Nephron (organoid): ENCODE results near the gene ATP8B3.

Experiments
- H3K27ac Mint-ChIP-seq, 3 experiments: 2 replicates each; pipeline ENCODE4 v1.8.0; 2020; ENCODE audit warnings: mixed read lengths in 3 of 3, mild to moderate bottlenecking in 2 of 3, moderate library complexity in 1 of 3
- H3K27me3 Mint-ChIP-seq: 2 replicates; pipeline ENCODE4 v1.8.0; 2021; ENCODE audit warnings: low read depth, mild to moderate bottlenecking, moderate library complexity, mixed read lengths
- H3K36me3 Mint-ChIP-seq: 2 replicates; pipeline ENCODE4 v1.8.0; 2020; ENCODE audit warnings: low read depth, mixed read lengths
- H3K4me1 Mint-ChIP-seq: 2 replicates; pipeline ENCODE4 v1.8.0; 2020; ENCODE audit warnings: mixed read lengths
- H3K4me3 Mint-ChIP-seq, 3 experiments: 2 replicates each; pipeline ENCODE4 v1.8.0; 2020; ENCODE audit warnings: mild to moderate bottlenecking in 3 of 3, mixed read lengths in 3 of 3, moderate library complexity in 2 of 3
- H3K9me3 Mint-ChIP-seq: 2 replicates; pipeline ENCODE4 v1.8.0; 2020; ENCODE audit warnings: mixed read lengths
- TF ChIP-seq, protein P1 (sequence below), 3 experiments: fragments of 200-600 bp; sonication (generic); IDR thresholded peaks; one replicate each; pipeline ENCODE4 v1.5.0; 2021; ENCODE audit warnings: antibody characterized with exemption in 3 of 3; ENCODE audit not compliant: unreplicated experiment in 3 of 3

The ATP8B3 gene

GRCh38 chr19:1852581-1853128 lies 40.6 kb upstream of the ATP8B3 start:
- H3K4me3 Mint-ChIP-seq = no peak overlapping the region
- H3K9me3 Mint-ChIP-seq = no peaks in the 10 kb centered on the region
- H3K4me1 Mint-ChIP-seq = peaks cover 24% of the 10 kb centered on the region
- no peaks in the 10 kb centered on the region for H3K36me3 Mint-ChIP-seq
- TF ChIP-seq, protein P1, sequence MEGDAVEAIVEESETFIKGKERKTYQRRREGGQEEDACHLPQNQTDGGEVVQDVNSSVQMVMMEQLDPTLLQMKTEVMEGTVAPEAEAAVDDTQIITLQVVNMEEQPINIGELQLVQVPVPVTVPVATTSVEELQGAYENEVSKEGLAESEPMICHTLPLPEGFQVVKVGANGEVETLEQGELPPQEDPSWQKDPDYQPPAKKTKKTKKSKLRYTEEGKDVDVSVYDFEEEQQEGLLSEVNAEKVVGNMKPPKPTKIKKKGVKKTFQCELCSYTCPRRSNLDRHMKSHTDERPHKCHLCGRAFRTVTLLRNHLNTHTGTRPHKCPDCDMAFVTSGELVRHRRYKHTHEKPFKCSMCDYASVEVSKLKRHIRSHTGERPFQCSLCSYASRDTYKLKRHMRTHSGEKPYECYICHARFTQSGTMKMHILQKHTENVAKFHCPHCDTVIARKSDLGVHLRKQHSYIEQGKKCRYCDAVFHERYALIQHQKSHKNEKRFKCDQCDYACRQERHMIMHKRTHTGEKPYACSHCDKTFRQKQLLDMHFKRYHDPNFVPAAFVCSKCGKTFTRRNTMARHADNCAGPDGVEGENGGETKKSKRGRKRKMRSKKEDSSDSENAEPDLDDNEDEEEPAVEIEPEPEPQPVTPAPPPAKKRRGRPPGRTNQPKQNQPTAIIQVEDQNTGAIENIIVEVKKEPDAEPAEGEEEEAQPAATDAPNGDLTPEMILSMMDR (IDR thresholded peaks at IDR 0.05; ENCODE audit: unreplicated experiment in 3 of 3) = no peak
- H3K27ac Mint-ChIP-seq = no peak overlapping the region
- no peaks in the 10 kb centered on the region for H3K27me3 Mint-ChIP-seq

- Mint-ChIP-seq H3K27me3 (no peaks in the 10 kb centered on the region), H3K36me3 (no peaks in the 10 kb centered on the region), H3K27ac (no peak overlapping the region), H3K4me3 (no peak overlapping the region), H3K4me1 (peaks cover 31% of the 10 kb centered on the region), H3K9me3 (no peaks in the 10 kb centered on the region)
- TF ChIP-seq, protein P1 (IDR thresholded peaks at IDR 0.05; ENCODE audit: unreplicated experiment in 3 of 3) = no peak
Observed at GRCh38 chr19:1851654-1852580, 39.8 kb upstream of the ATP8B3 start.

- Mint-ChIP-seq H3K4me3 (no peak overlapping the region), H3K9me3 (no peaks in the 10 kb centered on the region), H3K27me3 (no peaks in the 10 kb centered on the region), H3K36me3 (no peaks in the 10 kb centered on the region), H3K4me1 (peaks cover 40% of the 10 kb centered on the region), H3K27ac (peak overlapping the region in 2 of 3 experiments; percentile 43 to 54)
- TF ChIP-seq, protein P1 (IDR thresholded peaks at IDR 0.05; ENCODE audit: unreplicated experiment in 3 of 3) = no peak
Observed at GRCh38 chr19:1850809-1851653, 39.0 kb upstream of the ATP8B3 start.

- no peaks in the 10 kb centered on the region for H3K9me3 Mint-ChIP-seq
- no peaks in the 10 kb centered on the region for H3K36me3 Mint-ChIP-seq
- TF ChIP-seq, protein P1 (IDR thresholded peaks at IDR 0.05; ENCODE audit: unreplicated experiment in 3 of 3) = no peak
- peak overlapping the region; percentile 52 to 73 (median 70) for H3K27ac Mint-ChIP-seq
- no peaks in the 10 kb centered on the region for H3K27me3 Mint-ChIP-seq
- peak overlapping the region; percentile 7 to 54 (median 29) for H3K4me3 Mint-ChIP-seq
- H3K4me1 Mint-ChIP-seq = peaks cover 34% of the 10 kb centered on the region
Observed at GRCh38 chr19:1849886-1850398, 37.9 kb upstream of the ATP8B3 start.

GRCh38 chr19:1849132-1849474 lies 37.0 kb upstream of the ATP8B3 start:
- Mint-ChIP-seq H3K36me3 (no peaks in the 10 kb centered on the region), H3K27ac (peak overlapping the region; percentile 89 to 92 (median 91)), H3K9me3 (no peaks in the 10 kb centered on the region), H3K4me1 (peaks cover 29% of the 10 kb centered on the region), H3K27me3 (no peaks in the 10 kb centered on the region), H3K4me3 (peak overlapping the region; percentile 78 to 87 (median 84))
- TF ChIP-seq, protein P1 (IDR thresholded peaks at IDR 0.05; ENCODE audit: unreplicated experiment in 3 of 3) = no peak
